Right forelimb (tissue), 1 donor: Measurements from ENCODE around the gene CPOX.

Experiments
- DNase-seq: peaks from one replicate; pipeline ENCODE4 v3.0.0-alpha.2; 2018

Gene CPOX

GRCh38 chr3:98532709-98533571, 60.5 kb downstream of the CPOX start:
- DNase-seq = no peak

- no peak for DNase-seq
Measured at GRCh38 chr3:98532275-98532637, 61.2 kb downstream of the CPOX start.

- no peak for DNase-seq
Measured at GRCh38 chr3:98531622-98532274, 61.7 kb downstream of the CPOX start, which contains the start of gene GPR15. Gene GPR15 (plus strand): TSS chr3:98531978. CDS start chr3:98532034, 56 bp downstream.

GRCh38 chr3:98530676-98531075, 62.7 kb downstream of the CPOX start:
- no peak for DNase-seq

GRCh38 chr3:98529856-98530459, 63.5 kb downstream of the CPOX start:
- DNase-seq = no peak
